ENCODE measurements around the gene PLAGL1. TPM values are rescaled to one million over a fixed set of nuclear protein-coding genes. Genes with fewer than 3 reads are reported as not detected.
"Not testable (repeated sequence)": the region's sequence is repeated elsewhere in the genome, so short reads cannot be mapped to it uniquely, and the experiment has no call there.

PLAGL1 gene
- total RNA-seq, 2 donors from 2014 or later: 14.3 to 16.6 TPM

GRCh38 chr6:144013486-144013909 lies 5.4 kb upstream of the PLAGL1 start:
- intact Hi-C loops (cut with DNase I): loop anchor here (1.0 to 5.0 kb wide), 3 partner anchors 76 to 438 kb away; no protein-coding TSS in a partner anchor
- peak; percentile 82 for DNase-seq
- ATAC-seq: peak; percentile 47 to 71

- ATAC-seq (no peak), DNase-seq (no peak)
- intact Hi-C loops (cut with DNase I): loop anchor here (5.0 kb wide), 2 partner anchors 75 to 435 kb away; no protein-coding TSS in a partner anchor
Measured at GRCh38 chr6:144012534-144012933, 4.5 kb upstream of the PLAGL1 start.

GRCh38 chr6:144009628-144010027 lies 1.6 kb upstream of the PLAGL1 start:
- DNase-seq, ATAC-seq: not testable (repeated sequence)
- intact Hi-C loops (cut with DNase I): loop anchor here (5.0 kb wide), 2 partner anchors 72 to 432 kb away; no protein-coding TSS in a partner anchor

DNA sequence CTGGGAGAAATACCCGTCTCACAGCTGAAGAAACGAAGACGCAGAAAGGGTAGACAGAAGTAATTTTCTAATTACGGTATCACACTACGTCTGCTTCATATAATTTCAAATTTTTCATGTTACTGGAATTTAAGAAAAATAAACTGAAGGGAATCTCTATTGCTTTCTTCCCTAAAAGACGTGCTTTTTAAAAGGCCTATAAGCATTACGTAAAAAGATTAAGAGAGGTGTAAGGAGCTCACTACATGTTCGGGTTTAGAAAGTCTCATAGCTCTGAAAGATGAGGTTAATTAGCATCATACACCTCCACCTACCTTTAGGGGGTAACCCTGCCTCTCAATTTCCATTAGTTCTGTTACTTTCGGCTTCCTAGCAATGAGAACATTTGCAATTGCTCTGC lies 787 bp upstream of the PLAGL1 start:
- ATAC-seq (no peak), DNase-seq (no peak)
- intact Hi-C loops (cut with DNase I): no loop called here

DNA sequence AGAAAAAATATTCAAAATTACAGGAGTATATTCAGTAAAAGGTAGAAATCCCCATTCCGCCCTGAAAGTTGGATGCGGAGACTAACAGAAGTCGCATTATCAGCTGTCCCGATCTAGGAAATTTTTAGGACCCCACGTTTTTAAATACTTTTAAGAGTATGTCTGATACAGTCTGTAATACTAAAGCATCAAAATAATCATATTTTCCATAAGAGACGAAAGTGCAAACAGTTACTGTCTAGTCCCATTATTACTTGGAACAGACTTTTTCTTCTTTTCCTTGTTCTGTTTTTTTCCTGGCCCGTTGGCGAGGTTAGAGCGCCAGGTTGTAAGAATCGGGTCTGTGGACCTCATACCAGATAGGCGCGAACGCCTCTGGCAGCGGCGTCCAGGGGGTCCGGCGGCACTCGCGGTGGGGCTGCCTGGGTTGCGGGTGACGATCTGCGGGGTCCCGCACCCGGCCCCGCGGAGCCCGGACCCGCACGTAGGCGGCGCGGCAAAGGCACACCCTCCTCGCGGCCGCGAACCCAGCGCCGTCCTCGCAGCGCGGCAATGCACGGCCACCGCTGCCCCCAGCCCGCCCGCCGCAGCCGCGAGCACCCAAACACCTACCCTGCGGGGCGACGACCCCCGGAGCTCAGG lies 460 bp downstream of the PLAGL1 start:
- DNase-seq (no peak), ATAC-seq (peak; percentile 62 to 75)
- intact Hi-C loops (cut with DNase I): no loop called here

DNA sequence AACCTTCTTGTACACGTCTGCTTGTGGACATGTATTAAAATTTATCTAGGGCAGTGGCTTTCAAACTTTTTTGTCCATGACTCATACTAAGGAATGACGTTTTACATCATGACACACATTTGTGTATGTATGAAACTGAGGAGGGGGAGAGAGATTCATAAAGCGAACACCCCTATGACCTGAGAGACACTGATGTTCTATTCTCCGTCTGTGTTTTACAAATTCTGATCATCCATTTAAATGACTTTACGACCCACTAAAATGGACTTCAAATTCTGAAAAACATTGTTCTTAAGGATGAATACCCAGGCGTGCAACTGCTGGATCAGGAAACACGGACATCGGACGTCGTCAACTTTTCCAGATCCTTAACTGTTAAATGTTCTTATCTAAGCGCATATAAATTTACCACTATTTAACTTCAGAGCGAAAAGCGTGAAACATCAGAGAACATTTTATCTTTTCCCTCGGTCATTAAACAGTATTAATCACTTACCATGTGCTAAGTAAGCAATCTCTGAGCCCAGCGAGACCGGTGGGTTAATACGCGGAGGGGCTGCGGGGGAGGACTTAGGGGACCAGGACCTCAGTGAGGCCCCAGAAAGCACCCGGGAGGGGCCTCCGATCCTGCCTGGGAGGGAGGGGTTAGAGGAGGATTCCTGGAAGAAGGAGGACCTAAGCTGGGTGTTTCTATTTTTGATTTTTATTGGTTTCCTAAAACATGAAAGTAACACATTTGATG lies 1.2 kb downstream of the PLAGL1 start:
- intact Hi-C loops (cut with DNase I): no loop called here
- peak in 1 of 2 donors; percentile 58 for ATAC-seq
- no peak for DNase-seq

DNA sequence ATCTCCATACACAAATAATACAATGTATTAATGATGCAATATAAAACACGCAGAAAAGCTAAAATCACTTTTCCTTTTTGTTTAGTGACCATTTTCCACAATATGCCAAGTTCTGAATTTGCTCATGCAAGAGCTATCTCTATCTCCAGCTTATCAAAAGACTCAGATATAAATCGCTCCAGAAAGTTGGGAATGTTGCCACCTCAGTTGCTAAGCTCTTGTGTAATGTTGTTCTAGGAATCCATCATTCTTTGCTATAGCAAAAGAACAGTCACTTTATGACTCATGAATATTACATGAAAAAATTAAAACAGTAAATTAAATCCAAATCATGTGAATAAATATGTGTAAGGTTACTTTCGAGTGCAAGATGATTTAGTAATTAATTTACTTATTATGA lies 8.7 kb downstream of the PLAGL1 start:
- no peak for DNase-seq
- intact Hi-C loops (cut with DNase I): no loop called here
- no peak for ATAC-seq

GRCh38 chr6:143998686-143999085 lies 9.4 kb downstream of the PLAGL1 start:
- intact Hi-C loops (cut with DNase I): no loop called here
- no peak for ATAC-seq

GRCh38 chr6:143993965-143994646 lies 14.0 kb downstream of the PLAGL1 start:
- intact Hi-C loops (cut with DNase I): no loop called here
- DNase-seq (no peak), ATAC-seq (no peak)

More at GRCh38 chr6:143998686-143999085, 9.4 kb downstream of the PLAGL1 start:
- no peak for DNase-seq

DNA sequence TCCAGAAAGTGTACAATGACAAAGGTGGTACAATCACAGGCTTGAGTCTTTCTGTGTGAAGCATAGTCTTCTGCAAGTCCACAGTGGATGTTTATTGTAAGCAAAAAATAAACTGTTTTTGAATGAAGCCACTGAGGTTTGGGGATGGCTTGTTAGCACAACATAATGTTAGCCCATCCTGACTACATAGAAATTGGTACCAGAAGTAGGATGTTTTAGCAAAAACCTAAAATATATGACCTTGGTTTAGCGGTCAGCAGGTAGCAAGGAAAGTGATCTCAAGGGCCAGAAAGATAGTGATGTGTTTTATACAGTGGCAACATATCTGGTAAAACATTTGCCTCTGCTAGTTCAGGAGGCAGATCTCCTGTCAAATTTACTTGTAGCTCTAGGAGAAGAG lies 15.8 kb downstream of the PLAGL1 start:
- no peak for ATAC-seq
- intact Hi-C loops (cut with DNase I): no loop called here
- no peak for DNase-seq

GRCh38 chr6:143986463-143987065 lies 21.5 kb downstream of the PLAGL1 start:
- ATAC-seq (no peak), DNase-seq (no peak)
- intact Hi-C loops (cut with DNase I): no loop called here

DNA sequence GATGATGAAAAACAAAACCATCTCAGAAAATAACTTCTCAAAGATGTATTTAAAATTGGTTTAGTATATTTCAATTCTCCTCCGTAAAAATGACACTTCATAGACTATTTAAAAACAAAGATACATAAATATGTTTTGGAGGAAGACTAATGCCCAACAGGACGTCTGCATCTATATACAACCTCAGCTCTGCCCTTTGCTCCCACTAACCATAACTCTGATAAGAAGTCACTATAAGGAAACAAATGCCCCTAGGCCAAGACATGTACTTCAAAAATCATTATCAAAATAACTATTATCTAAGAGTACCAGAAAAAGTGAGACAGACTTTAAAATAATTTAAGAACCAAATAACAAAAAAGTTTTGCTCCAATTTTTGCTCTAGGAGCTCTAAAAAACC lies 23.4 kb downstream of the PLAGL1 start:
- DNase-seq (no peak), ATAC-seq (no peak)
- intact Hi-C loops (cut with DNase I): no loop called here

- ATAC-seq (no peak), DNase-seq (no peak)
- intact Hi-C loops (cut with DNase I): no loop called here
Measured at GRCh38 chr6:143982968-143983367, 25.1 kb downstream of the PLAGL1 start.

- intact Hi-C loops (cut with DNase I): no loop called here
- no peak for ATAC-seq
- no peak for DNase-seq
Measured at GRCh38 chr6:143980921-143981320, 27.1 kb downstream of the PLAGL1 start.

- intact Hi-C loops (cut with DNase I): no loop called here
- ATAC-seq: no peak
- no peak for DNase-seq
Measured at GRCh38 chr6:143976806-143977349, 31.2 kb downstream of the PLAGL1 start.

DNA sequence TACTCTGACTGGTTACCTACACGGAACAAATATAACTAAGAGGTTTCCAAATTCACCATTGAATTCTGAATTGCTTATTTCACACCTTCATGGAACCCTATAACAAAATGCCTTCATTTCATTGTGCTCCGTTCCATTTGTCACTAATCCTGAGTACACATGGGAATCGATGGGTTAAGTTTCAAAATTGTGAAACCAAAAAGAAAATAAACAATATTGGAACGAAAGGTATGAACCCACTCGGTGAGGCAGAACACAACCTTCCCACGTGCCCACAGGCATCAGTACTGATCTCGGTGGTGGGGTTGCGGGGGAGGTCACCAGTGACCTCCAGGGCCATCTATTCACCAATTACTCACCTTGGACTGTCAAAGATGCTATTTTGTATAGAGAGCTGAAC lies 34.0 kb downstream of the PLAGL1 start:
- intact Hi-C loops (cut with DNase I): no loop called here
- ATAC-seq (no peak), DNase-seq (no peak)

DNA sequence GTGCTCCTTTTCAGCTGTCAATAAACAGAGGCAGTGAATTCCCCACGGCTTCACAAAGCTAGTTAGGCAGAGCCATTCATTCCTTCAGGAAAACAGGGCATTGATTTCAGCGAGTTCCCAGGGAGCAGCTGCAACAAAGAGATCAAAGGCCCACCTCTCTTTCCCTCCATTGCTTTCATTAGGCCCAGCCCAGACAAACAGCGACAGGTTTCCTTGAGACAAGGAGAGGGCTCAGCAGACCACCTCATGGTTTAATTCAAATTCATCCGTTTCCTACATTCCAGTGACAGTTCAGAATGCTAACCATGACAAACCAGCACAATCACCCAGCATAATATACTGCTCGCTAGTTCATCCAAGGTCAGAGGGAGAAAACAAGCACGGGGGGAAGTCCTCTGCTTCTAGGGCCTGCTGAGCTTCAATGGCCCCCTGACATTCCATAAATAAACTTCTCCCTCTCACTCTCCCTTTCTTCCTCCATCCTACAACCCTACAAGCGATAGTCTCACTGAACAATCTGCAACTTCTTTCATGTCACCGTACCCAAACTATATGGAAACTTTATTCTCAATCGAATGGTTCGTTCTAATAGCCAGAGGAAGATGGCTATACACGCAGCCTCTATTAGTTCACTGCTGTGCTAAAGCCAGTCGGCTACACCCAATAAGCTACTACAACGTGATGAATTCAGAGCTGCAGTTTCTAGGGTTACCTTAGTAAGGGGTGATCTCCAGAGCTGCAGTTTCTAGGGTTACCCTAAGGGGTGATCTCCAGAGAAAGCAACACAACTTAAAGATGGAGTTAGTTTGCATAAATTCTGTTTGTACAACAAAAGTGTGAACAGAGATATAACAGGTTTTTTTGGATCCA lies 34.7 kb downstream of the PLAGL1 start:
- intact Hi-C loops (cut with DNase I): no loop called here
- ATAC-seq: no peak
- DNase-seq: no peak

- DNase-seq (no peak), ATAC-seq (peak in 1 of 2 donors; percentile 27)
- intact Hi-C loops (cut with DNase I): no loop called here
Measured at GRCh38 chr6:143971482-143972205, 36.4 kb downstream of the PLAGL1 start.

All from left cardiac atrium (tissue), 4 donors.